GM23338 (cell line): ENCODE measurements around the gene SLC22A3. TPM values are rescaled to one million over a fixed set of nuclear protein-coding genes. Genes with fewer than 3 reads are reported as not detected.

Source experiments
- ATAC-seq: fragments of 200-7000 bp; cut with Tn5 transposase; 3 replicates; pipeline ENCODE4 v1.9.1; 2020
- DNase-seq: peaks from one replicate; pipeline ENCODE4 v3.0.0-alpha.2; 2015; ENCODE audit warnings: low spot score
- H2AFZ ChIP-seq: fragments of 200-600 bp; sonication (generic); 2 replicates; pipeline ENCODE4 v1.8.0; 2016; ENCODE audit warnings: antibody characterized with exemption, mild to moderate bottlenecking, moderate library complexity
- H3F3A ChIP-seq: fragments of 200-600 bp; sonication (generic); replicated peaks from 2 replicates; pipeline ENCODE4 v1.8.0; 2017; ENCODE audit warnings: antibody characterized with exemption, mixed run types, low read depth
- H3K27ac ChIP-seq: fragments of 200-600 bp; sonication (generic); 2 replicates; pipeline ENCODE4 v1.6.1; 2016; ENCODE audit warnings: low read depth
- H3K27me3 ChIP-seq: fragments of 200-600 bp; sonication (generic); 2 replicates; pipeline ENCODE4 v1.8.0; 2016; ENCODE audit warnings: mild to moderate bottlenecking, mixed run types, moderate library complexity; ENCODE audit not compliant: insufficient read depth
- H3K36me3 ChIP-seq: fragments of 200-600 bp; sonication (generic); 2 replicates; pipeline ENCODE4 v1.8.0; 2016; ENCODE audit warnings: mild to moderate bottlenecking; ENCODE audit not compliant: insufficient read depth
- H3K4me1 ChIP-seq: fragments of 200-600 bp; sonication (generic); 2 replicates; pipeline ENCODE4 v1.8.0; 2016; ENCODE audit warnings: mild to moderate bottlenecking, moderate library complexity; ENCODE audit not compliant: insufficient read depth
- H3K4me2 ChIP-seq: fragments of 200-600 bp; sonication (generic); 2 replicates; pipeline ENCODE4 v1.7.1; 2017; ENCODE audit warnings: mixed run types
- H3K4me3 ChIP-seq: fragments of 200-600 bp; sonication (generic); 2 replicates; pipeline ENCODE4 v1.6.1; 2016; ENCODE audit warnings: mixed run types
- H3K79me2 ChIP-seq: fragments of 200-600 bp; sonication (generic); replicated peaks from 2 replicates; pipeline ENCODE4 v1.8.0; 2017; ENCODE audit warnings: mild to moderate bottlenecking; ENCODE audit not compliant: insufficient read depth
- H3K9me2 ChIP-seq: fragments of 200-600 bp; sonication (generic); 2 replicates; pipeline ENCODE4 v1.8.0; 2017; ENCODE audit not compliant: insufficient read depth
- H4K20me1 ChIP-seq: fragments of 200-600 bp; sonication (generic); replicated peaks from 2 replicates; pipeline ENCODE4 v1.8.0; 2017; ENCODE audit warnings: mild to moderate bottlenecking; ENCODE audit not compliant: insufficient read depth
- H3K27ac Mint-ChIP-seq: 2 replicates; pipeline ENCODE4 v1.8.0; 2020; ENCODE audit warnings: inconsistent platforms, mild to moderate bottlenecking, moderate library complexity, mixed read lengths
- H3K27me3 Mint-ChIP-seq: 3 replicates; pipeline ENCODE4 v1.8.0; 2022; ENCODE audit warnings: low read depth, mild to moderate bottlenecking, moderate library complexity, mixed read lengths, inconsistent platforms; ENCODE audit not compliant: insufficient read depth, poor library complexity
- H3K36me3 Mint-ChIP-seq: 3 replicates; pipeline ENCODE4 v1.8.0; 2021; ENCODE audit warnings: low read depth, mild to moderate bottlenecking, inconsistent platforms, moderate library complexity, mixed read lengths
- H3K4me1 Mint-ChIP-seq: 3 replicates; pipeline ENCODE4 v1.8.0; 2020; ENCODE audit warnings: mild to moderate bottlenecking, inconsistent platforms, mixed read lengths
- H3K4me3 Mint-ChIP-seq: 3 replicates; pipeline ENCODE4 v1.8.0; 2021; ENCODE audit warnings: moderate library complexity, mild to moderate bottlenecking, inconsistent platforms, mixed read lengths
- H3K9me3 Mint-ChIP-seq: 3 replicates; pipeline ENCODE4 v1.8.0; 2020; ENCODE audit warnings: moderate library complexity, mild to moderate bottlenecking, inconsistent platforms, mixed read lengths
- CTCF ChIP-seq, 2 experiments: fragments of 200-600 bp in 1 of 2; sonication (generic) in 1 of 2; conservative IDR thresholded peaks; 2 replicates each; pipeline versions ENCODE4 v1.5.1 to v1.6.1; 2016 to 2017; ENCODE audit warnings: antibody characterized with exemption in 2 of 2, low read depth in 2 of 2, mild to moderate bottlenecking in 2 of 2, moderate library complexity in 1 of 2
- ETS1 ChIP-seq: IDR thresholded peaks from 2 replicates; pipeline ENCODE4 v1.6.1; 2016; ENCODE audit warnings: antibody characterized with exemption
- EZH2phosphoT487 ChIP-seq: fragments of 200-600 bp; sonication (generic); IDR thresholded peaks from one replicate; pipeline ENCODE4 v1.8.1; 2018; ENCODE audit warnings: antibody characterized with exemption; ENCODE audit not compliant: unreplicated experiment
- STAT1 ChIP-seq: IDR thresholded peaks from one replicate; pipeline ENCODE4 v1.6.1; 2016; ENCODE audit warnings: antibody characterized with exemption; ENCODE audit not compliant: unreplicated experiment
- ZNF114 ChIP-seq: fragments of 250-450 bp; sonication (Bioruptor Pico); IDR thresholded peaks from 2 replicates; pipeline ENCODE4 v1.5.0; 2020; ENCODE audit warnings: mild to moderate bottlenecking, moderate library complexity
- ZNF331 ChIP-seq: fragments of 250-450 bp; sonication (Bioruptor Pico); IDR thresholded peaks from 2 replicates; pipeline ENCODE4 v1.5.0; 2020; ENCODE audit warnings: low read depth, mild to moderate bottlenecking, moderate library complexity
- polyA plus RNA-seq: library from polyadenylated mRNA; unstranded; fragments of >200 nt; fragmentation: Nextera tagmentation; extraction: Ambion mirVana; gene quantifications from 2 replicates; pipeline ENCODE4 v1.2.1, GENCODE V29; 2016
- total RNA-seq: library from RNA; depleted of rRNA; stranded (reverse); fragments of >200 nt; shearing (Covaris generic); gene quantifications from 2 replicates; pipeline ENCODE4 v1.2.3, GENCODE V29; 2014
- TF ChIP-seq, protein P1 (sequence below): fragments of 250-450 bp; sonication (Bioruptor Pico); IDR thresholded peaks from 2 replicates; pipeline ENCODE4 v1.5.0; 2020; ENCODE audit warnings: mild to moderate bottlenecking, moderate library complexity

SLC22A3 gene
- total and polyA plus RNA-seq, 2 experiments from 2014 or later, result 0.78 to 3.2 TPM

GRCh38 chr6:160386869-160387530 is 38.8 kb downstream of the SLC22A3 start:
- Mint-ChIP-seq H3K27ac (no peak overlapping the region), H3K36me3 (no peaks in the 10 kb centered on the region), H3K27me3 (peaks cover 10% of the 10 kb centered on the region), H3K4me3 (no peak overlapping the region), H3K4me1 (no peaks in the 10 kb centered on the region; the same call in 2 of the 3 replicates), H3K9me3 (no peaks in the 10 kb centered on the region; the same call in 2 of the 3 replicates)
- TF ChIP-seq ZNF114 (CRISPR knock-in tag) (no peak), CTCF (conservative IDR thresholded peaks at IDR 0.05; ENCODE audit: low read depth in 2 of 2) (no peak)
- ATAC-seq (no peak), DNase-seq (no peak)
- Histone ChIP-seq H3K4me1 (no peaks in the 10 kb centered on the region), H3K36me3 (no peaks in the 10 kb centered on the region), H4K20me1 (no peaks in the 10 kb centered on the region), H3K27me3 (no peaks in the 10 kb centered on the region), H2AFZ (no peak overlapping the region), H3K9me2 (no peaks in the 10 kb centered on the region), H3K4me2 (no peak overlapping the region), H3K4me3 (no peak overlapping the region), H3F3A (no peaks in the 10 kb centered on the region), H3K27ac (no peak overlapping the region), H3K79me2 (no peaks in the 10 kb centered on the region)

- Histone ChIP-seq H3K4me1 (no peaks in the 10 kb centered on the region), H3K36me3 (no peaks in the 10 kb centered on the region), H3K4me3 (no peak overlapping the region), H3K9me2 (no peaks in the 10 kb centered on the region), H2AFZ (no peak overlapping the region), H3K79me2 (no peaks in the 10 kb centered on the region), H3K4me2 (no peak overlapping the region), H3K27me3 (no peaks in the 10 kb centered on the region), H4K20me1 (no peaks in the 10 kb centered on the region), H3F3A (no peaks in the 10 kb centered on the region), H3K27ac (no peak overlapping the region)
- Mint-ChIP-seq H3K27me3 (peaks cover 8% of the 10 kb centered on the region), H3K4me1 (no peaks in the 10 kb centered on the region; the same call in 2 of the 3 replicates), H3K9me3 (no peaks in the 10 kb centered on the region; the same call in 2 of the 3 replicates), H3K36me3 (no peaks in the 10 kb centered on the region), H3K4me3 (no peak overlapping the region), H3K27ac (no peak overlapping the region)
- ATAC-seq (no peak), DNase-seq (no peak)
- no peak for TF ChIP-seq ETS1
- TF ChIP-seq ZNF331, result no peak
- TF ChIP-seq STAT1, result no peak
- no peak for TF ChIP-seq EZH2phosphoT487
- TF ChIP-seq, protein P1, sequence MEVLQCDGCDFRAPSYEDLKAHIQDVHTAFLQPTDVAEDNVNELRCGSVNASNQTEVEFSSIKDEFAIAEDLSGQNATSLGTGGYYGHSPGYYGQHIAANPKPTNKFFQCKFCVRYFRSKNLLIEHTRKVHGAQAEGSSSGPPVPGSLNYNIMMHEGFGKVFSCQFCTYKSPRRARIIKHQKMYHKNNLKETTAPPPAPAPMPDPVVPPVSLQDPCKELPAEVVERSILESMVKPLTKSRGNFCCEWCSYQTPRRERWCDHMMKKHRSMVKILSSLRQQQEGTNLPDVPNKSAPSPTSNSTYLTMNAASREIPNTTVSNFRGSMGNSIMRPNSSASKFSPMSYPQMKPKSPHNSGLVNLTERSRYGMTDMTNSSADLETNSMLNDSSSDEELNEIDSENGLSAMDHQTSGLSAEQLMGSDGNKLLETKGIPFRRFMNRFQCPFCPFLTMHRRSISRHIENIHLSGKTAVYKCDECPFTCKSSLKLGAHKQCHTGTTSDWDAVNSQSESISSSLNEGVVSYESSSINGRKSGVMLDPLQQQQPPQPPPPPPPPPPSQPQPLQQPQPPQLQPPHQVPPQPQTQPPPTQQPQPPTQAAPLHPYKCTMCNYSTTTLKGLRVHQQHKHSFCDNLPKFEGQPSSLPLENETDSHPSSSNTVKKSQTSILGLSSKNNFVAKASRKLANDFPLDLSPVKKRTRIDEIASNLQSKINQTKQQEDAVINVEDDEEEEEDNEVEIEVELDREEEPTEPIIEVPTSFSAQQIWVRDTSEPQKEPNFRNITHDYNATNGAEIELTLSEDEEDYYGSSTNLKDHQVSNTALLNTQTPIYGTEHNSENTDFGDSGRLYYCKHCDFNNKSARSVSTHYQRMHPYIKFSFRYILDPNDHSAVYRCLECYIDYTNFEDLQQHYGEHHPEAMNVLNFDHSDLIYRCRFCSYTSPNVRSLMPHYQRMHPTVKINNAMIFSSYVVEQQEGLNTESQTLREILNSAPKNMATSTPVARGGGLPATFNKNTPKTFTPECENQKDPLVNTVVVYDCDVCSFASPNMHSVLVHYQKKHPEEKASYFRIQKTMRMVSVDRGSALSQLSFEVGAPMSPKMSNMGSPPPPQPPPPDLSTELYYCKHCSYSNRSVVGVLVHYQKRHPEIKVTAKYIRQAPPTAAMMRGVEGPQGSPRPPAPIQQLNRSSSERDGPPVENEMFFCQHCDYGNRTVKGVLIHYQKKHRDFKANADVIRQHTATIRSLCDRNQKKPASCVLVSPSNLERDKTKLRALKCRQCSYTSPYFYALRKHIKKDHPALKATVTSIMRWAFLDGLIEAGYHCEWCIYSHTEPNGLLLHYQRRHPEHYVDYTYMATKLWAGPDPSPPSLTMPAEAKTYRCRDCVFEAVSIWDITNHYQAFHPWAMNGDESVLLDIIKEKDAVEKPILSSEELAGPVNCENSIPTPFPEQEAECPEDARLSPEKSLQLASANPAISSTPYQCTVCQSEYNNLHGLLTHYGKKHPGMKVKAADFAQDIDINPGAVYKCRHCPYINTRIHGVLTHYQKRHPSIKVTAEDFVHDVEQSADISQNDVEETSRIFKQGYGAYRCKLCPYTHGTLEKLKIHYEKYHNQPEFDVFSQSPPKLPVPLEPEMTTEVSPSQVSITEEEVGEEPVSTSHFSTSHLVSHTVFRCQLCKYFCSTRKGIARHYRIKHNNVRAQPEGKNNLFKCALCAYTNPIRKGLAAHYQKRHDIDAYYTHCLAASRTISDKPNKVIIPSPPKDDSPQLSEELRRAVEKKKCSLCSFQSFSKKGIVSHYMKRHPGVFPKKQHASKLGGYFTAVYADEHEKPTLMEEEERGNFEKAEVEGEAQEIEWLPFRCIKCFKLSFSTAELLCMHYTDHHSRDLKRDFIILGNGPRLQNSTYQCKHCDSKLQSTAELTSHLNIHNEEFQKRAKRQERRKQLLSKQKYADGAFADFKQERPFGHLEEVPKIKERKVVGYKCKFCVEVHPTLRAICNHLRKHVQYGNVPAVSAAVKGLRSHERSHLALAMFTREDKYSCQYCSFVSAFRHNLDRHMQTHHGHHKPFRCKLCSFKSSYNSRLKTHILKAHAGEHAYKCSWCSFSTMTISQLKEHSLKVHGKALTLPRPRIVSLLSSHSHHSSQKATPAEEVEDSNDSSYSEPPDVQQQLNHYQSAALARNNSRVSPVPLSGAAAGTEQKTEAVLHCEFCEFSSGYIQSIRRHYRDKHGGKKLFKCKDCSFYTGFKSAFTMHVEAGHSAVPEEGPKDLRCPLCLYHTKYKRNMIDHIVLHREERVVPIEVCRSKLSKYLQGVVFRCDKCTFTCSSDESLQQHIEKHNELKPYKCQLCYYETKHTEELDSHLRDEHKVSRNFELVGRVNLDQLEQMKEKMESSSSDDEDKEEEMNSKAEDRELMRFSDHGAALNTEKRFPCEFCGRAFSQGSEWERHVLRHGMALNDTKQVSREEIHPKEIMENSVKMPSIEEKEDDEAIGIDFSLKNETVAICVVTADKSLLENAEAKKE (CRISPR knock-in tag), result no peak
Observed at GRCh38 chr6:160387916-160388643, 39.9 kb downstream of the SLC22A3 start.
